NCI-H187 (cell line): ENCODE measurements around the gene TAF11L13.
"Not testable (repeated sequence)": the region's sequence is repeated elsewhere in the genome, so short reads cannot be mapped to it uniquely, and the experiment has no call there.

Source experiments
- DNase-seq, 2 experiments: peaks; one replicate each; lab custom pipeline; 2025; lab: John Stamatoyannopoulos, UW

The TAF11L13 gene

GRCh38 chr5:17631788-17632187 is at the start of gene TAF11L13:
Gene TAF11L13, plus strand, starts transcription at chr5:17632088.
- DNase-seq = not testable (repeated sequence)

GRCh38 chr5:17585658-17586057 is 46.2 kb upstream of the TAF11L13 start, which contains the start of gene TAF11L7:
Gene TAF11L7, minus strand, starts transcription at chr5:17585758.
- not testable (repeated sequence) for DNase-seq

GRCh38 chr5:17590860-17591259 is 41.0 kb upstream of the TAF11L13 start, which contains the start of gene TAF11L8:
Gene TAF11L8, minus strand, starts transcription at chr5:17590960.
- DNase-seq = not testable (repeated sequence)

GRCh38 chr5:17594255-17594654 is 37.6 kb upstream of the TAF11L13 start, which contains the start of gene TAF11L9:
Gene TAF11L9, minus strand, starts transcription at chr5:17594394.
- DNase-seq = not testable (repeated sequence)

- not testable (repeated sequence) for DNase-seq
Measured at GRCh38 chr5:17597728-17598127, 34.2 kb upstream of the TAF11L13 start, which contains the start of gene TAF11L10. Gene TAF11L10, minus strand, starts transcription at chr5:17597828.

- not testable (repeated sequence) for DNase-seq
Measured at GRCh38 chr5:17603880-17604279, 28.0 kb upstream of the TAF11L13 start, which contains the start of gene TAF11L11. Gene TAF11L11, plus strand, starts transcription at chr5:17604183.

- no peak for DNase-seq
Measured at GRCh38 chr5:17604951-17605350, 26.9 kb upstream of the TAF11L13 start.

- not testable (repeated sequence) for DNase-seq
Measured at GRCh38 chr5:17607461-17607860, 24.4 kb upstream of the TAF11L13 start.

GRCh38 chr5:17610092-17610491 is 21.8 kb upstream of the TAF11L13 start, which contains the start of gene TAF11L12:
Gene TAF11L12, plus strand, starts transcription at chr5:17610392.
- DNase-seq = not testable (repeated sequence)

- no peak for DNase-seq
Measured at GRCh38 chr5:17614872-17615605, 16.8 kb upstream of the TAF11L13 start.

GRCh38 chr5:17619354-17619753 is 12.5 kb upstream of the TAF11L13 start:
- DNase-seq = no peak

- no peak for DNase-seq
Measured at GRCh38 chr5:17620627-17621026, 11.3 kb upstream of the TAF11L13 start.

GRCh38 chr5:17625686-17626085 is 6.2 kb upstream of the TAF11L13 start:
- no peak for DNase-seq

GRCh38 chr5:17634160-17634559 is 2.3 kb downstream of the TAF11L13 start, which contains the start of gene TAF11L14:
Gene TAF11L14, plus strand, starts transcription at chr5:17634460.
- DNase-seq = no peak

- DNase-seq = not testable (repeated sequence)
Measured at GRCh38 chr5:17649232-17649631, 17.3 kb downstream of the TAF11L13 start.

GRCh38 chr5:17655201-17655759 is 23.4 kb downstream of the TAF11L13 start:
- DNase-seq = not testable (repeated sequence)

GRCh38 chr5:17655921-17656320 is 24.0 kb downstream of the TAF11L13 start:
- DNase-seq = no peak

- DNase-seq = no peak
Measured at GRCh38 chr5:17663182-17663581, 31.3 kb downstream of the TAF11L13 start.

GRCh38 chr5:17665836-17666235 is 33.9 kb downstream of the TAF11L13 start:
- DNase-seq = no peak

- DNase-seq = no peak
Measured at GRCh38 chr5:17666726-17667235, 34.9 kb downstream of the TAF11L13 start.

GRCh38 chr5:17670353-17670752 is 38.5 kb downstream of the TAF11L13 start:
- DNase-seq = no peak

- DNase-seq = no peak
Measured at GRCh38 chr5:17678751-17679324, 47.0 kb downstream of the TAF11L13 start.
